Ovary (tissue), 9 donors: Measurements from ENCODE around the gene PPP1R1A. TPM values are rescaled to one million over a fixed set of nuclear protein-coding genes. Genes with fewer than 3 reads are reported as not detected.

Source experiments
- DNase-seq, 5 donors: peaks; one replicate each; pipeline ENCODE4 v3.0.0-alpha.2; 2019 to 2020
- H3K27ac ChIP-seq, 2 donors: fragments of 200-600 bp; one replicate each; pipeline versions ENCODE4 v1.5.1 to v1.8.0; 2019 to 2022
- H3K27me3 ChIP-seq: fragments of 200-600 bp; one replicate; pipeline ENCODE4 v1.8.0; 2022
- H3K36me3 ChIP-seq: fragments of 200-600 bp; sonication (generic); one replicate; pipeline ENCODE4 v1.5.1; 2019
- H3K4me1 ChIP-seq: one replicate; pipeline ENCODE4 v1.8.1; 2013; ENCODE audit warnings: mild to moderate bottlenecking, moderate library complexity; ENCODE audit not compliant: insufficient read depth
- H3K4me3 ChIP-seq: fragments of 200-600 bp; sonication (generic); one replicate; pipeline ENCODE4 v1.5.1; 2017
- H3K9me3 ChIP-seq, 2 donors: fragments of 200-600 bp in 1 of 2; sonication (generic) in 1 of 2; one replicate each; pipeline versions ENCODE4 v1.5.1 to v1.8.1; 2013 to 2019; ENCODE audit warnings: mild to moderate bottlenecking in 1 of 2, moderate library complexity in 1 of 2
- CTCF ChIP-seq, 3 donors: fragments of 450-650 bp in 2 of 3; fragments of 200-600 bp in 1 of 3; IDR thresholded peaks; one replicate each; pipeline versions ENCODE4 v1.5.1 to v1.8.0; 2016 to 2022; ENCODE audit warnings: antibody characterized with exemption in 3 of 3, mild to moderate bottlenecking in 1 of 3
- EP300 ChIP-seq: sonication (generic); formaldehyde crosslinking; IDR thresholded peaks from one replicate; pipeline ENCODE4 v1.6.1; 2017; ENCODE audit warnings: antibody characterized with exemption
- POLR2A ChIP-seq: fragments of 450-650 bp; IDR thresholded peaks from one replicate; pipeline ENCODE4 v1.6.1; 2017; ENCODE audit warnings: antibody characterized with exemption, mild to moderate bottlenecking, moderate library complexity
- WGBS, 3 donors: extraction: QIAGEN DNeasy Blood & Tissue Kit in 1 of 3; methylation state at CpG; one replicate each; pipeline versions ENCODE4 v1.1.5 to v1.1.7; 2013 to 2017; 5-methylcytosine and 5-hydroxymethylcytosine counted together
- intact Hi-C, 4 donors: fragments of 100-400 bp; cut with DNase I; formaldehyde crosslinking; loops; one replicate each; pipeline versions ENCODE4 v1.11.0 to v1.15.1; 2022 to 2023
- polyA plus RNA-seq, 2 donors: library from polyadenylated mRNA; stranded (reverse); fragments of 200-250 nt in 1 of 2; fragments of 350-450 nt in 1 of 2; fragmentation: Illumina TruSeq in 1 of 2; extraction: RNeasy Lipid Tissue Mini Kit (QIAGEN cat#74804) in 1 of 2; gene quantifications; one replicate each; pipeline ENCODE4 v1.2.3, GENCODE V29; 2013 to 2014
- total RNA-seq, 7 donors: library from RNA; depleted of rRNA in 2 of 7; stranded (reverse); fragments of >200 nt in 2 of 7; fragmentation: NEBNext Ultra II Directional in 3 of 7; extraction: Animal tissue kit (Norgen Biotek cat#: 25700) in 3 of 7; gene quantifications; one replicate each; pipeline versions ENCODE4 v1.1.0 to v1.2.4, GENCODE V29; 2016 to 2023
- donor health status: DM: no; HTN: no; CAD: no; lungs with moderate emphysema.
- donor health status: DM: no; HTN: no; CAD: no.
- donor health status: Bipolar disorder and iron deficiency.
- donor health status: DM: yes; HTN: yes; CAD: no.
- donor health status: DM: no; HTN: no; CAD: no.
- donor health status: DM: yes; HTN: yes; CAD: no.

PPP1R1A gene
- total and polyA plus RNA-seq, 9 donors, result 2.0 to 25.2 (median 6.2) TPM

GRCh38 chr12:54611715-54612149 lies 23.3 kb upstream of the PPP1R1A start:
- Histone ChIP-seq H3K27ac (no peak overlapping the region), H3K4me3 (no peak overlapping the region), H3K27me3 (no peaks in the 10 kb centered on the region), H3K36me3 (no peaks in the 10 kb centered on the region), H3K4me1 (no peaks in the 10 kb centered on the region), H3K9me3 (no peaks in the 10 kb centered on the region)
- intact Hi-C loops, result no loop called here
- DNase-seq, result no peak
- TF ChIP-seq EP300, result no peak
- TF ChIP-seq POLR2A, result no peak
- TF ChIP-seq CTCF (IDR thresholded peaks at IDR 0.05), result no peak
- WGBS, 3 donors, result 69 to 91% (median 74%) methylated on average over 3 of the region's 3 CpGs

GRCh38 chr12:54608769-54609168 lies 20.3 kb upstream of the PPP1R1A start:
- TF ChIP-seq POLR2A, result no peak
- no peak for TF ChIP-seq CTCF (IDR thresholded peaks at IDR 0.05)
- TF ChIP-seq EP300, result no peak
- no peak for DNase-seq
- no peaks in the 10 kb centered on the region for H3K9me3 ChIP-seq
- no peak overlapping the region for H3K27ac ChIP-seq
- H3K4me3 ChIP-seq, result no peak overlapping the region
- no peaks in the 10 kb centered on the region for H3K36me3 ChIP-seq
- no peaks in the 10 kb centered on the region for H3K4me1 ChIP-seq
- H3K27me3 ChIP-seq, result no peaks in the 10 kb centered on the region
- 82 to 85% (median 85%) methylated on average over 2 of the region's 2 CpGs for WGBS, 3 donors
- intact Hi-C loops, result no loop called here

GRCh38 chr12:54608156-54608555 lies 19.7 kb upstream of the PPP1R1A start:
- Histone ChIP-seq H3K4me1 (no peaks in the 10 kb centered on the region), H3K4me3 (no peak overlapping the region), H3K27ac (no peak overlapping the region), H3K27me3 (no peaks in the 10 kb centered on the region), H3K36me3 (no peaks in the 10 kb centered on the region), H3K9me3 (no peaks in the 10 kb centered on the region)
- no peak for DNase-seq
- WGBS, 3 donors, result 56 to 61% (median 57%) methylated on average over 6 of the region's 6 CpGs
- TF ChIP-seq EP300, result no peak
- no peak for TF ChIP-seq POLR2A
- intact Hi-C loops, result no loop called here

GRCh38 chr12:54606556-54606955 lies 18.1 kb upstream of the PPP1R1A start:
- Histone ChIP-seq H3K27ac (no peak overlapping the region), H3K27me3 (no peaks in the 10 kb centered on the region), H3K4me1 (no peaks in the 10 kb centered on the region), H3K36me3 (no peaks in the 10 kb centered on the region), H3K9me3 (no peaks in the 10 kb centered on the region), H3K4me3 (no peak overlapping the region)
- no peak for TF ChIP-seq POLR2A
- no peak for TF ChIP-seq EP300
- TF ChIP-seq CTCF (IDR thresholded peaks at IDR 0.05), result no peak
- WGBS, 3 donors, result 39 to 45% (median 43%) methylated on average over 4 of the region's 4 CpGs
- intact Hi-C loops, result no loop called here
- DNase-seq, result no peak

GRCh38 chr12:54605138-54605970 lies 16.9 kb upstream of the PPP1R1A start:
- Histone ChIP-seq H3K9me3 (no peaks in the 10 kb centered on the region), H3K27me3 (no peaks in the 10 kb centered on the region), H3K27ac (no peak overlapping the region), H3K36me3 (no peaks in the 10 kb centered on the region), H3K4me1 (no peaks in the 10 kb centered on the region), H3K4me3 (no peak overlapping the region)
- WGBS, 3 donors, result 91 to 95% (median 93%) methylated on average over 6 of the region's 6 CpGs
- DNase-seq, result no peak
- TF ChIP-seq CTCF (IDR thresholded peaks at IDR 0.05), result no peak
- TF ChIP-seq POLR2A, result no peak
- no peak for TF ChIP-seq EP300
- intact Hi-C loops, result no loop called here
